Stomach smooth muscle (tissue), 2 donors: Measurements from ENCODE around the gene SOAT1.

Experiments used
- H3K27ac ChIP-seq: one replicate; pipeline ENCODE4 v1.7.0; 2013; ENCODE audit warnings: mild to moderate bottlenecking, low read length, inconsistent platforms
- H3K27me3 ChIP-seq, 2 donors: one replicate each; pipeline ENCODE4 v1.7.0; 2013; ENCODE audit warnings: low read length in 2 of 2; ENCODE audit not compliant: insufficient read depth in 2 of 2, control insufficient read depth in 1 of 2
- H3K36me3 ChIP-seq, 2 donors: one replicate each; pipeline ENCODE4 v1.7.0; 2013; ENCODE audit warnings: low read length in 2 of 2; ENCODE audit not compliant: control insufficient read depth in 2 of 2, insufficient read depth in 2 of 2
- H3K4me1 ChIP-seq: one replicate; pipeline ENCODE4 v1.7.0; 2013; ENCODE audit warnings: low read length; ENCODE audit not compliant: control insufficient read depth, insufficient read depth
- H3K4me3 ChIP-seq, 2 donors: one replicate each; pipeline ENCODE4 v1.7.0; 2013; ENCODE audit warnings: low read length in 2 of 2
- H3K9ac ChIP-seq, 2 donors: one replicate each; pipeline ENCODE4 v1.7.0; 2013; ENCODE audit warnings: low read length in 2 of 2, mild to moderate bottlenecking in 1 of 2
- H3K9me3 ChIP-seq, 2 donors: one replicate each; pipeline ENCODE4 v1.7.0; 2013; ENCODE audit warnings: low read length in 2 of 2; ENCODE audit not compliant: control insufficient read depth in 2 of 2
- donor health status: healthy.
- donor health status: Pancreatic carcinoma.

The SOAT1 gene

GRCh38 chr1:179326746-179327145, 33.1 kb downstream of the SOAT1 start:
- H3K27me3 ChIP-seq: no peaks in the 10 kb centered on the region
- no peak overlapping the region for H3K9ac ChIP-seq
- H3K36me3 ChIP-seq: peaks cover 0 to 3% of the 10 kb centered on the region in 2 donors
- no peak overlapping the region for H3K27ac ChIP-seq
- no peaks in the 10 kb centered on the region for H3K9me3 ChIP-seq
- no peaks in the 10 kb centered on the region for H3K4me1 ChIP-seq
- no peak overlapping the region for H3K4me3 ChIP-seq

- H3K4me1 ChIP-seq: no peaks in the 10 kb centered on the region
- no peaks in the 10 kb centered on the region for H3K9me3 ChIP-seq
- peaks cover 0 to 3% of the 10 kb centered on the region in 2 donors for H3K36me3 ChIP-seq
- H3K27me3 ChIP-seq: no peaks in the 10 kb centered on the region
- H3K4me3 ChIP-seq: no peak overlapping the region
- no peak overlapping the region for H3K27ac ChIP-seq
- H3K9ac ChIP-seq: no peak overlapping the region
These were observed 33.6 kb downstream of the SOAT1 start for GRCh38 chr1:179327196-179327595.

DNA sequence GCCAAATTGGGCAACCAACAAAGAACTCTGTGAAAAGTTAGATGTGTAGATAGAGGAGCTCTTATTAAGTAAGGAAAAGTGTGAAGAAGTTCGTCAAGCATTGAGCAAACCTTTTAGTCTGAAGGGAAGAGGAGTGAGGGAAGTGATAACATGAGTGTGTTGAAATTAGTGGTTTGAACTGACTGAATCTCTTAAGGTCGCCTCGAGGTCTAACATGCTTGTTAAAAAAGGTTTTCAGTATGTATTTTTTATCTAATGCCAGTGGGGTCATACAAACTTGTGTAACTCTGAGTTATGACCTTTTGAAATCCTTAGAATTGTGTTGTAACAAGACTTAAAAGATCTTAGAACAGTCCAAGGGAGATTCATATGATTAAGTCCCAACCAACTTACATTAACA, 34.1 kb downstream of the SOAT1 start:
- H3K27me3 ChIP-seq: no peaks in the 10 kb centered on the region
- H3K36me3 ChIP-seq: peaks cover 0 to 3% of the 10 kb centered on the region in 2 donors
- H3K9ac ChIP-seq: no peak overlapping the region
- no peaks in the 10 kb centered on the region for H3K9me3 ChIP-seq
- H3K4me3 ChIP-seq: no peak overlapping the region
- no peaks in the 10 kb centered on the region for H3K4me1 ChIP-seq
- H3K27ac ChIP-seq: no peak overlapping the region

DNA sequence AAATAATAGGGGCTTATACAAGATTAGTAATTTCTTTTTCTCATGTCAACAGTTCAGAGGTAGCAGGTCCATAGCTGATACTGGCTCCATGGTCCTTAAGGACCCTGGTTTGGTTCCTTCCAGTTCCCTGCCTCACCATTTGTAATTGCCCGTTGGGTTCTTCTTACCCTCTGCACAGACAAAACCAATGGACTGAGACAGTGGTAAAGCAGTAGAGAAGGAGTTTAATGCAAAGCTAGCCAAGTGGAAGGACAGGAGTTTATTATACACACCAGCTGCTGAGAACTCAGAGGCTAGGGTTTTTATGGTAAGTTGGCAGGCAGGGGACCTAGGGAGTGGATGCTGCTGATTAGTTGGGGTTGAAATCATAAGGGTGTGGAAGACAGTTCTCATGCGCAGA, 36.3 kb downstream of the SOAT1 start:
- H3K4me1 ChIP-seq: no peaks in the 10 kb centered on the region

DNA sequence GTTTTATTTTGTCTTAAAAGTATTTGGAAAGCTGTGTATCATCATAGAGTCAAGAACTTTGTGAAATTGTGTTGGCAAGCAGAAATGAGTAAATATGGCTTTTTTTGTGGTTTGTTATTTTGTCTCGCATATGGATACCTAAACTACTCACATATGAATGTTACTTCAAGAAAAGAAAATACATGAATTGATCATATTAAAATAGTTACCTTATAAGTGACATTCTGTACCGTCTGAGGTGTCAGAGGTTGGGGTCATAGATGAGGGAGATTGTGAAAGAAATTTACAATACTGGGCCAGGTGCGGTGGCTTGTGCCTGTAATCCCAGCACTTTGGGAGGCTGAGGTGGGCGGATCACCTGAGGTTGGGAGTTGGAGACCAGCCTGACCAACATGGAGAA, 40.8 kb downstream of the SOAT1 start:
- Histone ChIP-seq H3K9me3 (no peaks in the 10 kb centered on the region), H3K36me3 (peaks cover 0 to 4% of the 10 kb centered on the region in 2 donors), H3K9ac (no peak overlapping the region), H3K27ac (no peak overlapping the region), H3K4me1 (no peaks in the 10 kb centered on the region), H3K27me3 (no peaks in the 10 kb centered on the region), H3K4me3 (no peak overlapping the region)

More for the DNA sequence above, 36.3 kb downstream of the SOAT1 start:
- H3K36me3 ChIP-seq: no peaks in the 10 kb centered on the region
- no peak overlapping the region for H3K9ac ChIP-seq
- H3K4me3 ChIP-seq: no peak overlapping the region
- no peak overlapping the region for H3K27ac ChIP-seq
- H3K27me3 ChIP-seq: no peaks in the 10 kb centered on the region
- no peaks in the 10 kb centered on the region for H3K9me3 ChIP-seq

GRCh38 chr1:179337288-179337687, 43.7 kb downstream of the SOAT1 start:
- no peaks in the 10 kb centered on the region for H3K9me3 ChIP-seq
- no peak overlapping the region for H3K4me3 ChIP-seq
- no peak overlapping the region for H3K27ac ChIP-seq
- no peaks in the 10 kb centered on the region for H3K4me1 ChIP-seq
- H3K9ac ChIP-seq: no peak overlapping the region
- peaks cover 3 to 9% of the 10 kb centered on the region in 2 donors for H3K36me3 ChIP-seq
- no peaks in the 10 kb centered on the region for H3K27me3 ChIP-seq

- Histone ChIP-seq H3K4me3 (no peak overlapping the region), H3K36me3 (peaks cover 5 to 12% of the 10 kb centered on the region in 2 donors), H3K27ac (no peak overlapping the region), H3K27me3 (no peaks in the 10 kb centered on the region), H3K9ac (no peak overlapping the region), H3K9me3 (no peaks in the 10 kb centered on the region), H3K4me1 (no peaks in the 10 kb centered on the region)
These were observed 44.5 kb downstream of the SOAT1 start for GRCh38 chr1:179337942-179338560.

GRCh38 chr1:179340918-179341317, 47.3 kb downstream of the SOAT1 start:
- Histone ChIP-seq H3K27me3 (no peaks in the 10 kb centered on the region), H3K4me3 (no peak overlapping the region), H3K27ac (no peak overlapping the region), H3K9me3 (no peaks in the 10 kb centered on the region), H3K9ac (no peak overlapping the region), H3K36me3 (peaks cover 17 to 27% of the 10 kb centered on the region in 2 donors), H3K4me1 (no peaks in the 10 kb centered on the region)

DNA sequence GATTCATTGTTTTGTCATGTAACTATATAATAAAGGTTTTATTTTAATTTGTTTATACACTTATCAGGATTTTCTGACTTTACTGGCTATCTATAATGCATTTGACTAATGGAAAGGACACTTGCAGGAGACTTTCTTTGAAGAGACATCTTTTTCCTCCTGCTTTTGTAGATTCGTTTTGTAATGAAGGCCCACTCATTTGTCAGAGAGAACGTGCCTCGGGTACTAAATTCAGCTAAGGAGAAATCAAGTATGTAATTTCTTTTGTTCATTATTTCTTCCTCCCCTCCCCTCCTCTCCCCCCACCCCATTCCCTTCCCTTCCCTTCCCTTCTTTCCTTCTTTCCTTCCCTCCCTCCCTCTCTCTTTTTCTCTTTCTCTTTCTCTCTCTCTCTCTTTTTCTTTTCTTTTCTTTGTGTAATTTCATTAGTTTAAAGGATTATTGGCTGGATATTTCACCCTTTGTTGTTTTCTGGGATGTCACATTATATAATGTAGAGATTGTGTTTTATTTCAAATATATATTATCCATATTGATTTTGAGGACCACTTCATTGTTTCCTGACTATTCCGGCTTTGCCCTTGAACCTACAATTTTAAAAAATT, 48.4 kb downstream of the SOAT1 start:
- Histone ChIP-seq H3K27me3 (no peaks in the 10 kb centered on the region), H3K9ac (no peak overlapping the region), H3K9me3 (no peaks in the 10 kb centered on the region), H3K4me1 (no peaks in the 10 kb centered on the region), H3K36me3 (peaks cover 21 to 32% of the 10 kb centered on the region in 2 donors), H3K27ac (no peak overlapping the region), H3K4me3 (no peak overlapping the region)

DNA sequence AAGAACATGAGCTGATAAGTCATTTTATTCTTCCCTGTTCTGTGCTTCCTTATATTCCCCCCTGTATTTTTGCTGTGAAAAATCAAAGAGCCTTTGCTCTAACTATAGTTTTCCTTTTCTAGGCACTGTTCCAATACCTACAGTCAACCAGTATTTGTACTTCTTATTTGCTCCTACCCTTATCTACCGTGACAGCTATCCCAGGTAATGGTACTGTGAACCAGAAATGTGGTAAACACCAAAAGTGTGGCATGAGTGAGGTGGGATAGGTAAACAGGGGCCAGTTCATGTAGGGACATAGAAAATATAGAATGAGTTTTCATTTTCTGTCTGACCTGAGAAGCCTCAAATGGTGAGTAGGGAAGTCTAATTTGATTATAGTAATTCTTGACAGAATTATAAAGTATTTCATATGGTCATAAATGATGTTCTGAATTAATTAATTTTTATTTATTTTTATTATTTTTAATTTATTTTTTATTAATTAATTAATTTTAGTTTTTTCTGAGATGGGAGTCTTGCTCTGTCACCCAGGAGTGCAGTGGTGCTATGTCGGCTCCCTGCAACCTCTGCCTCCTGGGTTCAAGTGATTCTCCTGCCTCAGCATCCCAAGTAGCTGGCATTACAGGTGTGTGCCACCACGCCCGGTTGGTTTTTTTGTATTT, 49.3 kb downstream of the SOAT1 start:
- Histone ChIP-seq H3K27me3 (no peaks in the 10 kb centered on the region), H3K9me3 (no peaks in the 10 kb centered on the region), H3K27ac (no peak overlapping the region), H3K4me1 (no peaks in the 10 kb centered on the region), H3K4me3 (no peak overlapping the region), H3K36me3 (peaks cover 26 to 27% of the 10 kb centered on the region in 2 donors), H3K9ac (no peak overlapping the region)

GRCh38 chr1:179351281-179351680, 57.7 kb downstream of the SOAT1 start:
- Histone ChIP-seq H3K27me3 (no peaks in the 10 kb centered on the region), H3K9me3 (no peaks in the 10 kb centered on the region), H3K4me1 (no peaks in the 10 kb centered on the region), H3K9ac (no peak overlapping the region), H3K36me3 (peaks cover 5 to 36% of the 10 kb centered on the region in 2 donors), H3K27ac (no peak overlapping the region), H3K4me3 (no peak overlapping the region)
